ENCODE results near the gene MRGPRE. TPM values are rescaled to one million over a fixed set of nuclear protein-coding genes. Genes with fewer than 3 reads are reported as not detected.

Gene MRGPRE
- total and polyA plus RNA-seq, 2 donors (not counting 1 experiment from before 2014, with no cell fraction given) = not detected

DNA sequence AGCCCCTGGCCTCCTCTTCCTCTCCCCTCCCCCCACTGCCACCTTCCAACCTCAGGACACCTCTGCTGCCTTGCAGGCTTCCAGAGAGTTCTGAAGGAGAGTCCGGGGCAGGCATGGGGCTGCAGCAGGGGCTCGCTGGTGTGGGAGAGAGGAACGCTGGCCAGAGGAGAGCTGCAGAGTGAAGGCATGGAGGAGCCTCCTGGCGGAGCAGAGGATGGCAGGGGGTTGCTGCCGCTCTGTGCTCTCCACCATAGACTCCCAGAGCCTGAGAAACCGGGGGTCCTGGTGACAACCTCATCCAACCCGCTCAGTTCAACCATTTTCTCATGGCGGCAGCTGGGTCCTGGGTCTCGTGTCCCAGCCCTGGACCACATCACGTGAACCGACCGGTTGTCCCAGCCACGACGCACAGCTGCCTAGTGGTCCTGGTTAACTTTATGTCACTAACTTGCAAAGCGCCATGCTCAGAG is 31.1 kb downstream of the MRGPRE start:
- H3K4me3 ChIP-seq (ENCODE audit: control extremely low read depth in 1 of 5, extremely low read depth in 1 of 5, insufficient read depth in 1 of 5, low read depth in 2 of 5, low read length in 4 of 5) = no peak overlapping the region
- Mint-ChIP-seq H3K4me1 (no peaks in the 10 kb centered on the region), H3K9me3 (ENCODE audit: insufficient read depth) (no peaks in the 10 kb centered on the region), H3K4me3 (no peak overlapping the region), H3K27me3 (peaks cover 5% of the 10 kb centered on the region), H3K27ac (no peak overlapping the region)
- H3K9ac ChIP-seq (ENCODE audit: low read length) = no peak overlapping the region
- no peak for TF ChIP-seq EZH2 (IDR thresholded peaks at IDR 0.05; ENCODE audit: borderline replicate concordance, insufficient read depth, low read depth, low read length, poor library complexity, severe bottlenecking)
- TF ChIP-seq, protein P1, sequence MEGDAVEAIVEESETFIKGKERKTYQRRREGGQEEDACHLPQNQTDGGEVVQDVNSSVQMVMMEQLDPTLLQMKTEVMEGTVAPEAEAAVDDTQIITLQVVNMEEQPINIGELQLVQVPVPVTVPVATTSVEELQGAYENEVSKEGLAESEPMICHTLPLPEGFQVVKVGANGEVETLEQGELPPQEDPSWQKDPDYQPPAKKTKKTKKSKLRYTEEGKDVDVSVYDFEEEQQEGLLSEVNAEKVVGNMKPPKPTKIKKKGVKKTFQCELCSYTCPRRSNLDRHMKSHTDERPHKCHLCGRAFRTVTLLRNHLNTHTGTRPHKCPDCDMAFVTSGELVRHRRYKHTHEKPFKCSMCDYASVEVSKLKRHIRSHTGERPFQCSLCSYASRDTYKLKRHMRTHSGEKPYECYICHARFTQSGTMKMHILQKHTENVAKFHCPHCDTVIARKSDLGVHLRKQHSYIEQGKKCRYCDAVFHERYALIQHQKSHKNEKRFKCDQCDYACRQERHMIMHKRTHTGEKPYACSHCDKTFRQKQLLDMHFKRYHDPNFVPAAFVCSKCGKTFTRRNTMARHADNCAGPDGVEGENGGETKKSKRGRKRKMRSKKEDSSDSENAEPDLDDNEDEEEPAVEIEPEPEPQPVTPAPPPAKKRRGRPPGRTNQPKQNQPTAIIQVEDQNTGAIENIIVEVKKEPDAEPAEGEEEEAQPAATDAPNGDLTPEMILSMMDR (IDR thresholded peaks at IDR 0.05) = no peak
- intact Hi-C loops (cut with micrococcal nuclease) = no loop called here
- H3K27ac ChIP-seq (ENCODE audit: low read length in 2 of 2) = no peak overlapping the region
- no peaks in the 10 kb centered on the region for H3K4me1 ChIP-seq (ENCODE audit: control insufficient read depth in 2 of 2, insufficient read depth in 2 of 2, low read length in 2 of 2)
- CTCF ChIA-PET = no interaction called here
- H3K9me3 ChIP-seq (ENCODE audit: control extremely low read depth in 1 of 3, control insufficient read depth in 2 of 3, insufficient read depth in 1 of 3, low read length in 2 of 3) = peaks cover 0 to 11% (median 0%) of the 10 kb centered on the region in 3 donors
- ATAC-seq (ENCODE audit: low read depth) (no peak), DNase-seq (no peak)
- H2AFZ ChIP-seq (ENCODE audit: insufficient read depth, low read depth, low read length, poor library complexity, severe bottlenecking) = no peak overlapping the region
- H3K4me2 ChIP-seq (replicated peaks; ENCODE audit: low read depth, low read length, poor library complexity, severe bottlenecking) = no peak overlapping the region
- H4K20me1 ChIP-seq (ENCODE audit: control insufficient read depth, insufficient read depth, low read length, poor library complexity, severe bottlenecking) = no peaks in the 10 kb centered on the region
- H3K79me2 ChIP-seq (ENCODE audit: control insufficient read depth, insufficient read depth, low read length) = no peaks in the 10 kb centered on the region
- peaks cover 0 to 14% (median 2%) of the 10 kb centered on the region in 4 experiments for H3K27me3 ChIP-seq (replicated peaks in 1 of 4; ENCODE audit: control extremely low read depth in 1 of 4, control insufficient read depth in 3 of 4, insufficient read depth in 4 of 4, low read length in 3 of 4)
- WGBS (ENCODE audit: insufficient coverage) = 91% methylated on average over 13 of the region's 15 CpGs
- no peaks in the 10 kb centered on the region for H3K36me3 ChIP-seq (replicated peaks in 1 of 2; ENCODE audit: control extremely low read depth in 1 of 2, control insufficient read depth in 1 of 2, extremely low read depth in 1 of 2, insufficient read depth in 2 of 2, low read length in 1 of 2)
- POLR2A ChIA-PET = no interaction called here

DNA sequence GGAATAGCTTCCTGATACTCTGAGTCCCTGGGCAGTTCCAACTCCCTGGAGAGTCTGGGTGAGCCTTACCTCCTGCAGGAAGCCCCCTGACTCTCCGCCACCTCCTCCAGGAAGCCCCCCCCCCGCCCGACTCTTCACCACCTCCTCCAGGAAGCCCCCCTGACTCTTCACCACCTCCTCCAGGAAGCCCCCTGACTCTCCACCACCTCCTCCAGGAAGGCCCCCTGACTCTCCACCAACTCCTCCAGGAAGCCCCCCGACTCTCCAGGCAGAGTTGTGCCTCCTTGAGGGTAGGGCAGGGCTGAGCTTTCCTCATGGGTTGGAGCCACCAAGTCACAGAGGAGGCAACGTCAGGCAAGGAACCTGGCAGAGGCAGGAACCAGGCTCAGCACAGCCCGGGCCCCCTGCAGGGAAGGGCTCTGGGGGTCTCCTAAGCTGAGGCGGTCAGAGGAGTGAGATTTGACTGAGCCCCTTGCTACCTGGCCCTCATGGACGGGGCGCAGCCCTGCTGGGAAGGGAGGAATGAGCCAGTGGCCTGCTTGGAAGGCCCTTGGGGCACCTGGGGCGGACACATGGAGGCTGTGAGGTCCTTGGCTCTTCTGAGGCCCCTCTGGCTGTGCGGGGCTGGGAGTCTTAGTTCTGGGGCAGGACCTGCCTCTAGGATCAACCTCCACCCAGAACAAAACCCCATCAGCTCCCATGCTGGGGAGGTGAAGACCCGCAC is 31.7 kb downstream of the MRGPRE start:
- no peaks in the 10 kb centered on the region for H4K20me1 ChIP-seq (ENCODE audit: control insufficient read depth, insufficient read depth, low read length, poor library complexity, severe bottlenecking)
- H3K4me3 ChIP-seq (ENCODE audit: control extremely low read depth in 1 of 5, extremely low read depth in 1 of 5, insufficient read depth in 1 of 5, low read depth in 2 of 5, low read length in 4 of 5) = no peak overlapping the region
- intact Hi-C loops (cut with micrococcal nuclease) = no loop called here
- ChIA-PET CTCF (no interaction called here), POLR2A (no interaction called here)
- Mint-ChIP-seq H3K9me3 (ENCODE audit: insufficient read depth) (no peaks in the 10 kb centered on the region), H3K4me3 (no peak overlapping the region), H3K27ac (no peak overlapping the region), H3K4me1 (no peaks in the 10 kb centered on the region), H3K27me3 (peaks cover 5% of the 10 kb centered on the region)
- H3K36me3 ChIP-seq (replicated peaks in 1 of 2; ENCODE audit: control extremely low read depth in 1 of 2, control insufficient read depth in 1 of 2, extremely low read depth in 1 of 2, insufficient read depth in 2 of 2, low read length in 1 of 2) = no peaks in the 10 kb centered on the region
- ATAC-seq (ENCODE audit: low read depth) = no peak
- no peak for DNase-seq
- no peak overlapping the region for H2AFZ ChIP-seq (ENCODE audit: insufficient read depth, low read depth, low read length, poor library complexity, severe bottlenecking)
- TF ChIP-seq, protein P1 (IDR thresholded peaks at IDR 0.05) = no peak
- no peak for TF ChIP-seq EZH2 (IDR thresholded peaks at IDR 0.05; ENCODE audit: borderline replicate concordance, insufficient read depth, low read depth, low read length, poor library complexity, severe bottlenecking)
- no peaks in the 10 kb centered on the region for H3K4me1 ChIP-seq (ENCODE audit: control insufficient read depth in 2 of 2, insufficient read depth in 2 of 2, low read length in 2 of 2)
- H3K9ac ChIP-seq (ENCODE audit: low read length) = no peak overlapping the region
- H3K4me2 ChIP-seq (replicated peaks; ENCODE audit: low read depth, low read length, poor library complexity, severe bottlenecking) = no peak overlapping the region
- peaks cover 0 to 14% (median 2%) of the 10 kb centered on the region in 4 experiments for H3K27me3 ChIP-seq (replicated peaks in 1 of 4; ENCODE audit: control extremely low read depth in 1 of 4, control insufficient read depth in 3 of 4, insufficient read depth in 4 of 4, low read length in 3 of 4)
- H3K27ac ChIP-seq (ENCODE audit: low read length in 2 of 2) = no peak overlapping the region
- H3K79me2 ChIP-seq (ENCODE audit: control insufficient read depth, insufficient read depth, low read length) = no peaks in the 10 kb centered on the region
- H3K9me3 ChIP-seq (ENCODE audit: control extremely low read depth in 1 of 3, control insufficient read depth in 2 of 3, insufficient read depth in 1 of 3, low read length in 2 of 3) = peaks cover 0 to 11% (median 0%) of the 10 kb centered on the region in 3 donors
- 70% methylated on average over 9 of the region's 12 CpGs for WGBS (ENCODE audit: insufficient coverage)

Data from B cell (primary cell).